Measurements from ENCODE around the gene ATP6V0A1. TPM values are rescaled to one million over a fixed set of nuclear protein-coding genes. Genes with fewer than 3 reads are reported as not detected.

ATP6V0A1 gene
- total RNA-seq, 4 donors from 2014 or later: 35.9 to 62.7 (median 47.5) TPM

GRCh38 chr17:42421507-42422338, 37.0 kb upstream of the ATP6V0A1 start:
- peak overlapping the region; percentile 59 to 95 (median 86) for H3K4me3 ChIP-seq
- H3K27me3 ChIP-seq: peaks cover 0 to 18% (median 0%) of the 10 kb centered on the region in 4 donors
- 1 to 43% methylated on average over 6 to 15 of the region's 59 CpGs for WGBS, 2 donors
- no peaks in the 10 kb centered on the region for H3K36me3 ChIP-seq
- intact Hi-C loops (cut with DNase I): loop anchor here (10.0 kb wide), 1 partner anchor 93 kb away; no protein-coding TSS in a partner anchor
- H3K27ac ChIP-seq: peak overlapping the region; percentile 91 to 99 (median 96)
- TF ChIP-seq CTCF (IDR thresholded peaks at IDR 0.05): no peak
- TF ChIP-seq POLR2A (IDR thresholded peaks at IDR 0.05): no peak
- no peak for DNase-seq
- H3K9me3 ChIP-seq: no peaks in the 10 kb centered on the region
- H3K4me1 ChIP-seq: peaks cover 15 to 88% (median 34%) of the 10 kb centered on the region in 3 donors

GRCh38 chr17:42422412-42422957, 36.2 kb upstream of the ATP6V0A1 start:
- no peaks in the 10 kb centered on the region for H3K9me3 ChIP-seq
- no peak for DNase-seq
- 0% methylated on average over 3 to 5 of the region's 44 CpGs for WGBS, 2 donors
- peaks cover 0 to 18% (median 0%) of the 10 kb centered on the region in 4 donors for H3K27me3 ChIP-seq
- H3K4me1 ChIP-seq: peaks cover 11 to 82% (median 32%) of the 10 kb centered on the region in 3 donors
- TF ChIP-seq POLR2A (IDR thresholded peaks at IDR 0.05): no peak
- TF ChIP-seq CTCF (IDR thresholded peaks at IDR 0.05): no peak
- peak overlapping the region; percentile 59 to 95 (median 86) for H3K4me3 ChIP-seq
- peak overlapping the region; percentile 91 to 99 (median 96) for H3K27ac ChIP-seq
- no peaks in the 10 kb centered on the region for H3K36me3 ChIP-seq
- intact Hi-C loops (cut with DNase I): loop anchor here (10.0 kb wide), 1 partner anchor 92 kb away; no protein-coding TSS in a partner anchor

GRCh38 chr17:42422958-42423712, 35.5 kb upstream of the ATP6V0A1 start, which contains the start of gene CAVIN1:
CAVIN1 (minus strand) TSS chr17:42423256; CDS start chr17:42423097, 159 bp downstream.
- H3K4me3 ChIP-seq: peak within 1 kb of the TSS; percentile 59 to 95 (median 86)
- H3K4me1 ChIP-seq: peaks cover 11 to 82% (median 33%) of the 10 kb centered on the region in 3 donors
- peaks cover 0 to 18% (median 0%) of the 10 kb centered on the region in 4 donors for H3K27me3 ChIP-seq
- H3K9me3 ChIP-seq: no peaks in the 10 kb centered on the region
- peak within 1 kb of the TSS; percentile 91 to 99 (median 96) for H3K27ac ChIP-seq
- intact Hi-C loops (cut with DNase I): loop anchor here (10.0 kb wide), 1 partner anchor 92 kb away; no protein-coding TSS in a partner anchor
- DNase-seq: peak; percentile 49
- 2 to 8% methylated on average over 13 to 22 of the region's 58 CpGs for WGBS, 2 donors
- H3K36me3 ChIP-seq: no peaks in the 10 kb centered on the region
- TF ChIP-seq CTCF (IDR thresholded peaks at IDR 0.05) (no peak), POLR2A (IDR thresholded peaks at IDR 0.05) (peak in 2 of 4 donors; percentile 95 to 96)

- intact Hi-C loops (cut with DNase I): loop anchor here (10.0 kb wide), 1 partner anchor 91 kb away; no protein-coding TSS in a partner anchor
- TF ChIP-seq POLR2A (IDR thresholded peaks at IDR 0.05): no peak
- no peak for TF ChIP-seq CTCF (IDR thresholded peaks at IDR 0.05)
- DNase-seq: no peak
- 50 to 58% methylated on average over 10 of the region's 11 CpGs for WGBS, 2 donors
- Histone ChIP-seq H3K4me3 (peak overlapping the region in 3 of 4 donors; percentile 85 to 95 (median 88)), H3K9me3 (no peaks in the 10 kb centered on the region), H3K36me3 (no peaks in the 10 kb centered on the region), H3K27ac (peak overlapping the region; percentile 91 to 99 (median 96)), H3K4me1 (peaks cover 15 to 82% (median 36%) of the 10 kb centered on the region in 3 donors), H3K27me3 (peaks cover 0 to 18% (median 0%) of the 10 kb centered on the region in 4 donors)
Observed at GRCh38 chr17:42423766-42424165, 34.9 kb upstream of the ATP6V0A1 start.
